ENCODE data around the gene GAS2L2. TPM values are rescaled to one million over a fixed set of nuclear protein-coding genes. Genes with fewer than 3 reads are reported as not detected.

GAS2L2 gene
- total and polyA plus RNA-seq, 4 donors, result not detected

- Histone ChIP-seq H3K4me3 (ENCODE audit: low read depth in 1 of 3, low read length in 3 of 3) (no peak overlapping the region), H3K27me3 (ENCODE audit: control insufficient read depth in 4 of 4, insufficient read depth in 4 of 4, low read length in 3 of 4) (peaks cover 0 to 5% (median 3%) of the 10 kb centered on the region in 4 donors), H3K27ac (ENCODE audit: low read depth in 1 of 2, low read length in 2 of 2) (no peak overlapping the region), H3K9ac (ENCODE audit: low read depth in 1 of 2, low read length in 2 of 2) (no peak overlapping the region), H3K36me3 (ENCODE audit: control insufficient read depth in 4 of 4, insufficient read depth in 3 of 4, low read depth in 1 of 4, low read length in 3 of 4) (no peaks in the 10 kb centered on the region), H3K9me3 (ENCODE audit: control insufficient read depth in 4 of 4, low read length in 3 of 4) (no peaks in the 10 kb centered on the region), H3K4me1 (ENCODE audit: control insufficient read depth in 4 of 4, insufficient read depth in 4 of 4, low read length in 3 of 4) (peaks cover 2 to 9% (median 5%) of the 10 kb centered on the region in 4 donors)
- DNase-seq (ENCODE audit: low spot score), result no peak
- WGBS, result 89% methylated on average over 5 of the region's 5 CpGs
- no peak for TF ChIP-seq REST (IDR thresholded peaks at IDR 0.05)
- TF ChIP-seq NR2F2 (IDR thresholded peaks at IDR 0.05), result no peak
- TF ChIP-seq, protein P1, sequence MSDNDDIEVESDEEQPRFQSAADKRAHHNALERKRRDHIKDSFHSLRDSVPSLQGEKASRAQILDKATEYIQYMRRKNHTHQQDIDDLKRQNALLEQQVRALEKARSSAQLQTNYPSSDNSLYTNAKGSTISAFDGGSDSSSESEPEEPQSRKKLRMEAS (IDR thresholded peaks at IDR 0.05), result no peak
- TF ChIP-seq SP1 (IDR thresholded peaks at IDR 0.05), result no peak
- TF ChIP-seq TAF1 (conservative IDR thresholded peaks at IDR 0.05), result no peak
- no peak for TF ChIP-seq FOXA2 (IDR thresholded peaks at IDR 0.05)
- TF ChIP-seq, protein P2, sequence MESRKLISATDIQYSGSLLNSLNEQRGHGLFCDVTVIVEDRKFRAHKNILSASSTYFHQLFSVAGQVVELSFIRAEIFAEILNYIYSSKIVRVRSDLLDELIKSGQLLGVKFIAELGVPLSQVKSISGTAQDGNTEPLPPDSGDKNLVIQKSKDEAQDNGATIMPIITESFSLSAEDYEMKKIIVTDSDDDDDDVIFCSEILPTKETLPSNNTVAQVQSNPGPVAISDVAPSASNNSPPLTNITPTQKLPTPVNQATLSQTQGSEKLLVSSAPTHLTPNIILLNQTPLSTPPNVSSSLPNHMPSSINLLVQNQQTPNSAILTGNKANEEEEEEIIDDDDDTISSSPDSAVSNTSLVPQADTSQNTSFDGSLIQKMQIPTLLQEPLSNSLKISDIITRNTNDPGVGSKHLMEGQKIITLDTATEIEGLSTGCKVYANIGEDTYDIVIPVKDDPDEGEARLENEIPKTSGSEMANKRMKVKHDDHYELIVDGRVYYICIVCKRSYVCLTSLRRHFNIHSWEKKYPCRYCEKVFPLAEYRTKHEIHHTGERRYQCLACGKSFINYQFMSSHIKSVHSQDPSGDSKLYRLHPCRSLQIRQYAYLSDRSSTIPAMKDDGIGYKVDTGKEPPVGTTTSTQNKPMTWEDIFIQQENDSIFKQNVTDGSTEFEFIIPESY (IDR thresholded peaks at IDR 0.05), result no peak
- no peak for TF ChIP-seq FOXA1 (IDR thresholded peaks at IDR 0.05)
- TF ChIP-seq RAD21 (IDR thresholded peaks at IDR 0.05), result no peak
- TF ChIP-seq YY1 (IDR thresholded peaks at IDR 0.05), result no peak
- no peak for TF ChIP-seq GABPA (IDR thresholded peaks at IDR 0.05 in 1 of 2, conservative IDR thresholded peaks at IDR 0.05 in 1 of 2)
- TF ChIP-seq HNF4A (conservative IDR thresholded peaks at IDR 0.05), result no peak
- TF ChIP-seq, protein P3, sequence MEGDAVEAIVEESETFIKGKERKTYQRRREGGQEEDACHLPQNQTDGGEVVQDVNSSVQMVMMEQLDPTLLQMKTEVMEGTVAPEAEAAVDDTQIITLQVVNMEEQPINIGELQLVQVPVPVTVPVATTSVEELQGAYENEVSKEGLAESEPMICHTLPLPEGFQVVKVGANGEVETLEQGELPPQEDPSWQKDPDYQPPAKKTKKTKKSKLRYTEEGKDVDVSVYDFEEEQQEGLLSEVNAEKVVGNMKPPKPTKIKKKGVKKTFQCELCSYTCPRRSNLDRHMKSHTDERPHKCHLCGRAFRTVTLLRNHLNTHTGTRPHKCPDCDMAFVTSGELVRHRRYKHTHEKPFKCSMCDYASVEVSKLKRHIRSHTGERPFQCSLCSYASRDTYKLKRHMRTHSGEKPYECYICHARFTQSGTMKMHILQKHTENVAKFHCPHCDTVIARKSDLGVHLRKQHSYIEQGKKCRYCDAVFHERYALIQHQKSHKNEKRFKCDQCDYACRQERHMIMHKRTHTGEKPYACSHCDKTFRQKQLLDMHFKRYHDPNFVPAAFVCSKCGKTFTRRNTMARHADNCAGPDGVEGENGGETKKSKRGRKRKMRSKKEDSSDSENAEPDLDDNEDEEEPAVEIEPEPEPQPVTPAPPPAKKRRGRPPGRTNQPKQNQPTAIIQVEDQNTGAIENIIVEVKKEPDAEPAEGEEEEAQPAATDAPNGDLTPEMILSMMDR (IDR thresholded peaks at IDR 0.05; ENCODE audit: low read depth, low read length, missing input control), result no peak
- TF ChIP-seq RXRA (IDR thresholded peaks at IDR 0.05), result no peak
- no peak for TF ChIP-seq HNF4G (IDR thresholded peaks at IDR 0.05)
- TF ChIP-seq JUND (IDR thresholded peaks at IDR 0.05), result no peak
These were observed 14.4 kb downstream of the GAS2L2 start for GRCh38 chr17:35738519-35739133.

GRCh38 chr17:35736236-35736635 lies 16.8 kb downstream of the GAS2L2 start:
- Histone ChIP-seq H3K27me3 (ENCODE audit: control insufficient read depth in 4 of 4, insufficient read depth in 4 of 4, low read length in 3 of 4) (peaks cover 0 to 3% (median 0%) of the 10 kb centered on the region in 4 donors), H3K9ac (ENCODE audit: low read depth in 1 of 2, low read length in 2 of 2) (no peak overlapping the region), H3K4me3 (ENCODE audit: low read depth in 1 of 3, low read length in 3 of 3) (no peak overlapping the region), H3K4me1 (ENCODE audit: control insufficient read depth in 4 of 4, insufficient read depth in 4 of 4, low read length in 3 of 4) (peaks cover 0 to 6% (median 4%) of the 10 kb centered on the region in 4 donors), H3K36me3 (ENCODE audit: control insufficient read depth in 4 of 4, insufficient read depth in 3 of 4, low read depth in 1 of 4, low read length in 3 of 4) (no peaks in the 10 kb centered on the region), H3K27ac (ENCODE audit: low read depth in 1 of 2, low read length in 2 of 2) (no peak overlapping the region), H3K9me3 (ENCODE audit: control insufficient read depth in 4 of 4, low read length in 3 of 4) (no peaks in the 10 kb centered on the region)
- WGBS, result 94% methylated on average over 5 of the region's 5 CpGs
- DNase-seq (ENCODE audit: low spot score), result no peak
- no peak for TF ChIP-seq SP1 (IDR thresholded peaks at IDR 0.05)
- TF ChIP-seq, protein P1 (IDR thresholded peaks at IDR 0.05), result no peak
- no peak for TF ChIP-seq YY1 (IDR thresholded peaks at IDR 0.05)
- TF ChIP-seq HNF4A (conservative IDR thresholded peaks at IDR 0.05), result no peak
- TF ChIP-seq RAD21 (IDR thresholded peaks at IDR 0.05), result no peak
- TF ChIP-seq, protein P2 (IDR thresholded peaks at IDR 0.05), result no peak
- TF ChIP-seq EGR1 (IDR thresholded peaks at IDR 0.05; ENCODE audit: low read depth in 2 of 2), result no peak
- no peak for TF ChIP-seq NR2F2 (IDR thresholded peaks at IDR 0.05)
- no peak for TF ChIP-seq ATF3 (IDR thresholded peaks at IDR 0.05)
- no peak for TF ChIP-seq TAF1 (conservative IDR thresholded peaks at IDR 0.05)
- TF ChIP-seq FOXA2 (IDR thresholded peaks at IDR 0.05), result no peak
- TF ChIP-seq, protein P3 (IDR thresholded peaks at IDR 0.05; ENCODE audit: low read depth, low read length, missing input control), result no peak
- no peak for TF ChIP-seq JUND (IDR thresholded peaks at IDR 0.05)
